ENCODE data around the gene NIPSNAP2. TPM values are rescaled to one million over a fixed set of nuclear protein-coding genes. Genes with fewer than 3 reads are reported as not detected.

The NIPSNAP2 gene
- total RNA-seq, 1 experiment from 2014 or later = 62.8 TPM

- Mint-ChIP-seq H3K4me3 (ENCODE audit: unreplicated experiment) (no peak overlapping the region), H3K27ac (ENCODE audit: low read depth, unreplicated experiment) (no peak overlapping the region), H3K9me3 (ENCODE audit: unreplicated experiment) (no peaks in the 10 kb centered on the region), H3K36me3 (ENCODE audit: insufficient read depth, unreplicated experiment) (peaks cover 22% of the 10 kb centered on the region), H3K27me3 (ENCODE audit: insufficient read depth, unreplicated experiment) (no peaks in the 10 kb centered on the region), H3K4me1 (ENCODE audit: insufficient read depth, unreplicated experiment) (peaks cover 22% of the 10 kb centered on the region)
- POLR2A ChIA-PET = interaction anchor here (0.9 to 1.2 kb wide), 2 partner anchors 10 to 17 kb away, joined by 3 to 4 read pairs; no protein-coding TSS in a partner anchor
- no TSS peak for BruUV-seq (replicated peaks)
- TF ChIP-seq CTCF (IDR thresholded peaks at IDR 0.05; ENCODE audit: unreplicated experiment) = no peak
- CTCF ChIA-PET = no interaction called here
- no peak for DNase-seq (ENCODE audit: unreplicated experiment)
- intact Hi-C loops (cut with micrococcal nuclease) = no loop called here
Observed at GRCh38 chr7:55970561-55970960, 6.2 kb downstream of the NIPSNAP2 start.

GRCh38 chr7:55970978-55971377 is 6.6 kb downstream of the NIPSNAP2 start:
- POLR2A ChIA-PET = interaction anchor here (0.9 to 1.2 kb wide), 2 partner anchors 10 to 17 kb away, joined by 3 to 4 read pairs; no protein-coding TSS in a partner anchor
- Mint-ChIP-seq H3K9me3 (ENCODE audit: unreplicated experiment) (no peaks in the 10 kb centered on the region), H3K36me3 (ENCODE audit: insufficient read depth, unreplicated experiment) (peaks cover 22% of the 10 kb centered on the region), H3K27ac (ENCODE audit: low read depth, unreplicated experiment) (no peak overlapping the region), H3K4me1 (ENCODE audit: insufficient read depth, unreplicated experiment) (peaks cover 22% of the 10 kb centered on the region), H3K27me3 (ENCODE audit: insufficient read depth, unreplicated experiment) (no peaks in the 10 kb centered on the region), H3K4me3 (ENCODE audit: unreplicated experiment) (no peak overlapping the region)
- no peak for DNase-seq (ENCODE audit: unreplicated experiment)
- CTCF ChIA-PET = no interaction called here
- no peak for TF ChIP-seq CTCF (IDR thresholded peaks at IDR 0.05; ENCODE audit: unreplicated experiment)
- BruUV-seq (replicated peaks) = no TSS peak
- intact Hi-C loops (cut with micrococcal nuclease) = no loop called here

GRCh38 chr7:55973747-55974250 is 9.4 kb downstream of the NIPSNAP2 start:
- POLR2A ChIA-PET = interaction anchor here (1.9 kb wide), 1 partner anchor 10 kb away, joined by 6 read pairs; no protein-coding TSS in a partner anchor
- Mint-ChIP-seq H3K27ac (ENCODE audit: low read depth, unreplicated experiment) (no peak overlapping the region), H3K4me3 (ENCODE audit: unreplicated experiment) (no peak overlapping the region), H3K4me1 (ENCODE audit: insufficient read depth, unreplicated experiment) (peaks cover 19% of the 10 kb centered on the region), H3K36me3 (ENCODE audit: insufficient read depth, unreplicated experiment) (peaks cover 29% of the 10 kb centered on the region), H3K27me3 (ENCODE audit: insufficient read depth, unreplicated experiment) (no peaks in the 10 kb centered on the region), H3K9me3 (ENCODE audit: unreplicated experiment) (no peaks in the 10 kb centered on the region)
- intact Hi-C loops (cut with micrococcal nuclease) = no loop called here
- no peak for DNase-seq (ENCODE audit: unreplicated experiment)
- BruUV-seq (replicated peaks) = no TSS peak
- TF ChIP-seq CTCF (IDR thresholded peaks at IDR 0.05; ENCODE audit: unreplicated experiment) = no peak
- CTCF ChIA-PET = no interaction called here

GRCh38 chr7:55975988-55976633 is 11.7 kb downstream of the NIPSNAP2 start:
- no peak overlapping the region for H3K27ac Mint-ChIP-seq (ENCODE audit: low read depth, unreplicated experiment)
- POLR2A ChIA-PET = interaction anchor here (1.4 to 5.0 kb wide), 3 partner anchors 11 to 97 kb away, joined by 3 to 40 read pairs (median 3); partner anchors contain the start of gene NIPSNAP2

More at GRCh38 chr7:55975988-55976633, 11.7 kb downstream of the NIPSNAP2 start:
- DNase-seq (ENCODE audit: unreplicated experiment) = no peak
- intact Hi-C loops (cut with micrococcal nuclease) = no loop called here
- Mint-ChIP-seq H3K4me1 (ENCODE audit: insufficient read depth, unreplicated experiment) (peaks cover 19% of the 10 kb centered on the region), H3K27me3 (ENCODE audit: insufficient read depth, unreplicated experiment) (no peaks in the 10 kb centered on the region), H3K9me3 (ENCODE audit: unreplicated experiment) (no peaks in the 10 kb centered on the region), H3K4me3 (ENCODE audit: unreplicated experiment) (no peak overlapping the region), H3K36me3 (ENCODE audit: insufficient read depth, unreplicated experiment) (peaks cover 35% of the 10 kb centered on the region)
- BruUV-seq (replicated peaks) = no TSS peak
- no peak for TF ChIP-seq CTCF (IDR thresholded peaks at IDR 0.05; ENCODE audit: unreplicated experiment)
- CTCF ChIA-PET = interaction anchor here (0.6 to 1.2 kb wide), 3 partner anchors 12 to 511 kb away, joined by 3 to 4 read pairs (median 3); no protein-coding TSS in a partner anchor

Measured in MCF 10A (cell line).